ENCODE measurements around the gene RIMS3.

RIMS3 gene

DNA sequence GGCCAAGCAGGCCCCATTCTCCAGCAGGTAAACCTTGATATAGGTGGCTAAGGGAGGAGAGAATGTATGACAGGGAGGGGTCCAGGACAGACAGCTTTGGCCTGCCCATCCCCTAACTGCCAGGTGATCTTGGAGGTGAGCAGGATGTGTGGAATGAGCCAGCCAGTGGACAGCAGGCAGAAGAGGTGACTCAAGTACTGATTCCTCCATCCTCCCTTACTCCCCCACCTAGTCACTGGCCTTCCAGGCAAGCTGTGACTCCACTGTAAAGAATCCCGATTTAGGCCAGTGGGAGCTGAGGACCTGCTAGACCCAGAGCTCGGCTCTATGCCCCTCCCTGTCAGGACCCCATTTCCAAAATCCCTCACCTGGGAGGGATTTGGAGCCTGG lies 36.6 kb downstream of the RIMS3 start:
- DNase-seq: no peak
- no peaks in the 10 kb centered on the region for H3K36me3 ChIP-seq (replicated peaks)
- H3K27me3 ChIP-seq (replicated peaks): no peaks in the 10 kb centered on the region
- TF ChIP-seq, protein P1, sequence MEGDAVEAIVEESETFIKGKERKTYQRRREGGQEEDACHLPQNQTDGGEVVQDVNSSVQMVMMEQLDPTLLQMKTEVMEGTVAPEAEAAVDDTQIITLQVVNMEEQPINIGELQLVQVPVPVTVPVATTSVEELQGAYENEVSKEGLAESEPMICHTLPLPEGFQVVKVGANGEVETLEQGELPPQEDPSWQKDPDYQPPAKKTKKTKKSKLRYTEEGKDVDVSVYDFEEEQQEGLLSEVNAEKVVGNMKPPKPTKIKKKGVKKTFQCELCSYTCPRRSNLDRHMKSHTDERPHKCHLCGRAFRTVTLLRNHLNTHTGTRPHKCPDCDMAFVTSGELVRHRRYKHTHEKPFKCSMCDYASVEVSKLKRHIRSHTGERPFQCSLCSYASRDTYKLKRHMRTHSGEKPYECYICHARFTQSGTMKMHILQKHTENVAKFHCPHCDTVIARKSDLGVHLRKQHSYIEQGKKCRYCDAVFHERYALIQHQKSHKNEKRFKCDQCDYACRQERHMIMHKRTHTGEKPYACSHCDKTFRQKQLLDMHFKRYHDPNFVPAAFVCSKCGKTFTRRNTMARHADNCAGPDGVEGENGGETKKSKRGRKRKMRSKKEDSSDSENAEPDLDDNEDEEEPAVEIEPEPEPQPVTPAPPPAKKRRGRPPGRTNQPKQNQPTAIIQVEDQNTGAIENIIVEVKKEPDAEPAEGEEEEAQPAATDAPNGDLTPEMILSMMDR (IDR thresholded peaks at IDR 0.05; ENCODE audit: low read depth, low read length, missing control alignments): no peak
- no peak overlapping the region for H3K27ac ChIP-seq
- in situ Hi-C loops (cut with HindIII; ENCODE audit: low pct_ligation_motif_present, low sequenced_read_pairs): no loop called here
- H3K4me3 ChIP-seq (ENCODE audit: low read depth, low read length): no peak overlapping the region

DNA sequence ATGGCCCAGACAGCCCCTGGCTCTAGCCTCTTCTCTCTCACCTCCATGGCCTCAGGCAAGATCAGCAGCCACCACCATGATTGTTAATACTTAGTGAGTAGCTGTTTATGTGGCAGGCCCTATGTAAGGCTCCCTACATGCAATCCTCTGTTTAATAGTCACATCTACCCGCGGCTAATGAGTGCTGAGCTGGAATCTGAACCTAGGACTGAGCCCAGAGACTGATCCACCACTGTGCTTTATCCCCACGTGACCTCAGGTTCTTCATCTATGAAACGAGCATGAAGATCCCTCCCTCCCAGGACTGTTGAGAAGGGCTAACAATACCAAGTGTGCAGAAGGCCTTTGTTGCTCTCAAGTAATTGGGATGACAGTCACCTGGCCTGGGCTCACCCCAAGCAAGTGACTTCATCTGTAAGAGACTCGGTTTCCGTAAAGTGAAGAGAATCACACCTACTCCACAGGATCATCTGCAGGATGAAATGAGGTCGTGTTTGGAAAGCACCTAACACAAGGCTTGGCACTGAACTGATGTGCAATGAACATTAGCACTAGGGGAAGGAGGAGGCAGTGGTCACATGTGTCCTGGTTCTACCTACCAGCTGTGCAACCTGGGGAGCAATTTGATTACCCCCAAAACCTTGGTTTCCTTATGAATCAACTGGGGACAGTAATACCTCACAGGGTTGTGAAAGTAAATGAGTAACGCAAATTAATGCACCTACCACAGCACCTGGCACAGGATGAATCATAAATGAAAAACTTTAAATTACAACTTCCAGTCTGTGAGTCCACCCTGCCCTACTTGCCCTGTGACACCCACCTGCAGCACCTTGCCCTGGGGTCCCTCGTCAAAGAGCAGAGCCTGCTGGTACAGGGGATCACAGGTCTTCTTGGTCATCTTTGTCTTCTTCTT lies 37.2 kb downstream of the RIMS3 start:
- no peak overlapping the region for H3K27ac ChIP-seq
- H3K4me3 ChIP-seq (ENCODE audit: low read depth, low read length): no peak overlapping the region
- DNase-seq: no peak
- H3K27me3 ChIP-seq (replicated peaks): no peaks in the 10 kb centered on the region
- TF ChIP-seq, protein P1 (IDR thresholded peaks at IDR 0.05; ENCODE audit: low read depth, low read length, missing control alignments): no peak
- H3K36me3 ChIP-seq (replicated peaks): no peaks in the 10 kb centered on the region
- in situ Hi-C loops (cut with HindIII; ENCODE audit: low pct_ligation_motif_present, low sequenced_read_pairs): no loop called here

DNA sequence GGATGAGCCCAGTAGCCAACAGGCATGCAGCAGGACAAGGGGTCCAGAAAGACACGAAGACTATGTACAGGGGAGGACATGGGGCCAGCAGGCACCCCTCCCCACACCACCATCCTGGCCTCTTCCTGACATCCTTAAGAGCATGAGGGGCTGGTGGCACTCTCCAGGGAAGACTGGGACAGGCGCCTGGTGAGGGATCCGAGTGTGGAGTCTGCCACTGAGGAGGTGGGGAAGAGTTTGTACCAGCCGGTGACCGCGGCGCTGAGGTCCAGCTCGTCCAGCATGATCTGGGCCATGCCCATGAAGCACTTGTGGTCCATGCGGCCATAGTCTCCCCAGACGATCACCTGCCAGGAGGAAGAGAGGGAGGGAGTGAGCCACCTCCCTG lies 39.1 kb downstream of the RIMS3 start:
- no peak overlapping the region for H3K4me3 ChIP-seq (ENCODE audit: low read depth, low read length)
- TF ChIP-seq, protein P1 (IDR thresholded peaks at IDR 0.05; ENCODE audit: low read depth, low read length, missing control alignments): no peak
- H3K27me3 ChIP-seq (replicated peaks): no peaks in the 10 kb centered on the region
- in situ Hi-C loops (cut with HindIII; ENCODE audit: low pct_ligation_motif_present, low sequenced_read_pairs): no loop called here
- H3K36me3 ChIP-seq (replicated peaks): no peaks in the 10 kb centered on the region
- no peak for DNase-seq
- H3K27ac ChIP-seq: no peak overlapping the region

DNA sequence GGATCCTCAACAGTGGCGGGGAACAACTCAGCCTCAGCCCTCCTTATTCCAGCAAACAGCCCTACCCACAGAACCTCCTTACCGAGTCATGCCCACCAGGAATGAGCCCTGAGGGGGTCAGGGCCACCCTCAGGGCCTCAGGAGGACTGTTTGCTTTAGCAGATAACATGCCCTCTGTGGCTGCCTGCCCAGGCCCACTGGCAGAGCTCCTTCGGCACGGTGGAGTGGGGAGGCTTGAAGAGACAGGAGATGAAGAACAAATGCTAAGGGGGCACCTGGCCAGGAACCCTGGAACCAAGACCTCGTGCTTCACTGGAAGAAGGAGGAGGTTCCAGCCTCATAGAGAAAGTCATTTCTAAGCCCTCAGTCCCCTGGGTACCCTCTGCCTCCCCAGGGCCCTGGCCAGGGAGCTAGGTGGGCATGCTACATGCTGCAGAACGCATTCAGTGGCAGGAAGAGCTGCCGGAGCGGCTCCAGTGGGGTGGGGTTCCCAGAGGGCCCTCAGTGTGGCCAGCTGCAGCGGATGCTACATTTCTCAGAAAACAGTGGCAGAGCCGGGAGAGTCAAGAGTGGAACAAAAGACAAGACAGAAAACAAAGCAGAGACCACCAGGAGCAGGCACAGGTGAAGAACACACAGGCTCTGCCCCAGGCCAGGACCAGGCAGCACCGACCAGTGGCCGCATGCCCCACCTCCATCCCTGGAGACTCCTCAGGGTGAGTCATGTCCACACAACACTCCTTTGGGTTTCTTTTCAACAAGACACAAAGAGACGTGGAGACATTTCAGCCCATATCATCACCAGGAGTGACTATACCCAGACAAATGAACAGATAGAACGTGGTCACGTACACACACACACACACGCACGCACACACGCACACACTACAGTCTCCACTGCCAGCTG lies 39.8 kb downstream of the RIMS3 start:
- in situ Hi-C loops (cut with HindIII; ENCODE audit: low pct_ligation_motif_present, low sequenced_read_pairs): no loop called here
- peak; percentile 46 for DNase-seq
- TF ChIP-seq, protein P1 (IDR thresholded peaks at IDR 0.05; ENCODE audit: low read depth, low read length, missing control alignments): no peak
- Histone ChIP-seq H3K27ac (no peak overlapping the region), H3K36me3 (replicated peaks) (no peaks in the 10 kb centered on the region), H3K27me3 (replicated peaks) (no peaks in the 10 kb centered on the region), H3K4me3 (ENCODE audit: low read depth, low read length) (no peak overlapping the region)

DNA sequence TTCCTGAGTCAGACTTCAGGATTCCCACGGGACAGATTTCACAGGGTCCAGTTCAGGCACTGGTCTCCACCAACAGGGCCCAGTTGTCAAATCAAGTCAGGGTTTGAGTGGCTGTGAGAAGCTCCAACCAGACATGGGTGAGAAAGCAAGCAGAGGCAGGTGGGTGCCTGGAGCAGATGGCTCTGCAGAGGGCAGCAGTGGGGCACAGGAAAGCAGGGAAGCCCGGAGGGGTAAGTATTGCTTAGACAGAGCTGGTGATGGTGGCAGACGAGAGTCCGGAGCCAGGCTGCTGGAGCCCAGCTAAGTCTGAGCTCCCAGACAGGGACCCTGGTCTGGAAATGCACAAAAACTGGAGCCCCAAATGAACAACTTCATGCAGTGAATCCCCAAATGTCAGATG lies 40.4 kb downstream of the RIMS3 start:
- TF ChIP-seq, protein P1 (IDR thresholded peaks at IDR 0.05; ENCODE audit: low read depth, low read length, missing control alignments): peak; percentile 65
- in situ Hi-C loops (cut with HindIII; ENCODE audit: low pct_ligation_motif_present, low sequenced_read_pairs): no loop called here
- Histone ChIP-seq H3K4me3 (ENCODE audit: low read depth, low read length) (no peak overlapping the region), H3K27me3 (replicated peaks) (no peaks in the 10 kb centered on the region), H3K36me3 (replicated peaks) (no peaks in the 10 kb centered on the region), H3K27ac (no peak overlapping the region)
- peak; percentile 12 for DNase-seq

Data from brain microvascular endothelial cell (primary cell).